ENCODE results near the gene FAM83B.

DNA sequence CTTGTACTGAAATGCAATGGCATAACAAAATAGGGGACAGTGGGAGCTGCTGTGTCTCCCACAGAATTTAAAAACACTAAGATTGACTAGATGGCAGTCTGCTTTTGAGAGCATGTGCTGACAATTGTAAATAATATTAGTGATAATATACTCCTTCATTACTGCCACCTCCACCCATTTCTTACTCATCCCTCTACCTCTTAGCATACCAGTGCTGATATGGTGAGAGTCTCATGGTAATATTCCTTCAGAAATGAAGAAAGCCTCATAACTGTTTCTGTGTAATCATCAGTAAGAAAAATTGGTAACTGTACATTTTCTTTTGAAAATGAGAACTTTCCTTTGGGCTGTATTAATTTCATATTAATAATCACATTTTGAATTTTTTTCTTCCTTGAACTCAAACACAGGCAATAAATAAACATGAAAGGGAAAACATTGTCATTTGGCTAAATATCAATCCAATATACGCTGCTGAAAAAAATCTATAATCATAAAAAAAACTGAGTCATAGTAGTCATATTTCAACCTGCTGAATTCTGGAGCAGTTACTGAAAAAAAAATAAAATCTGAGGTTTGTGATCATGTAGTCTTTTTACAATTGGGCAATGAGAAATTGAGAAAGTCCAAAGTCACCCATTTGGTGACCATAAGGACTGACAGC, 34.6 kb downstream of the FAM83B start:
- TF ChIP-seq, protein P1, sequence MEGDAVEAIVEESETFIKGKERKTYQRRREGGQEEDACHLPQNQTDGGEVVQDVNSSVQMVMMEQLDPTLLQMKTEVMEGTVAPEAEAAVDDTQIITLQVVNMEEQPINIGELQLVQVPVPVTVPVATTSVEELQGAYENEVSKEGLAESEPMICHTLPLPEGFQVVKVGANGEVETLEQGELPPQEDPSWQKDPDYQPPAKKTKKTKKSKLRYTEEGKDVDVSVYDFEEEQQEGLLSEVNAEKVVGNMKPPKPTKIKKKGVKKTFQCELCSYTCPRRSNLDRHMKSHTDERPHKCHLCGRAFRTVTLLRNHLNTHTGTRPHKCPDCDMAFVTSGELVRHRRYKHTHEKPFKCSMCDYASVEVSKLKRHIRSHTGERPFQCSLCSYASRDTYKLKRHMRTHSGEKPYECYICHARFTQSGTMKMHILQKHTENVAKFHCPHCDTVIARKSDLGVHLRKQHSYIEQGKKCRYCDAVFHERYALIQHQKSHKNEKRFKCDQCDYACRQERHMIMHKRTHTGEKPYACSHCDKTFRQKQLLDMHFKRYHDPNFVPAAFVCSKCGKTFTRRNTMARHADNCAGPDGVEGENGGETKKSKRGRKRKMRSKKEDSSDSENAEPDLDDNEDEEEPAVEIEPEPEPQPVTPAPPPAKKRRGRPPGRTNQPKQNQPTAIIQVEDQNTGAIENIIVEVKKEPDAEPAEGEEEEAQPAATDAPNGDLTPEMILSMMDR (conservative IDR thresholded peaks at IDR 0.05 in 1 of 2, IDR thresholded peaks at IDR 0.05 in 1 of 2; ENCODE audit: extremely low read depth in 1 of 2, insufficient read depth in 1 of 2, low read depth in 1 of 2, low read length in 2 of 2): no peak
- TF ChIP-seq EZH2 (IDR thresholded peaks at IDR 0.05; ENCODE audit: borderline replicate concordance, low read length): no peak
